Activated naive CD4-positive, alpha-beta T cell treated with anti-CD3 and anti-CD28 coated beads, Interleukin-2, amount 50 U/mL, for 24 hours (primary cell): ENCODE results near the gene ECI2.

Source experiments
- H3K27ac Mint-ChIP-seq: one replicate; pipeline ENCODE4 v1.8.0; 2021; ENCODE audit warnings: mild to moderate bottlenecking, mixed read lengths
- H3K27me3 Mint-ChIP-seq: one replicate; pipeline ENCODE4 v1.8.0; 2021; ENCODE audit warnings: mixed read lengths
- H3K36me3 Mint-ChIP-seq: one replicate; pipeline ENCODE4 v1.8.0; 2021; ENCODE audit warnings: mixed read lengths
- H3K4me1 Mint-ChIP-seq: one replicate; pipeline ENCODE4 v1.8.0; 2021; ENCODE audit warnings: mixed read lengths
- H3K4me3 Mint-ChIP-seq: one replicate; pipeline ENCODE4 v1.8.0; 2021; ENCODE audit warnings: mild to moderate bottlenecking, mixed read lengths
- H3K9me3 Mint-ChIP-seq: one replicate; pipeline ENCODE4 v1.8.0; 2021; ENCODE audit warnings: mixed read lengths

The ECI2 gene, protein sequence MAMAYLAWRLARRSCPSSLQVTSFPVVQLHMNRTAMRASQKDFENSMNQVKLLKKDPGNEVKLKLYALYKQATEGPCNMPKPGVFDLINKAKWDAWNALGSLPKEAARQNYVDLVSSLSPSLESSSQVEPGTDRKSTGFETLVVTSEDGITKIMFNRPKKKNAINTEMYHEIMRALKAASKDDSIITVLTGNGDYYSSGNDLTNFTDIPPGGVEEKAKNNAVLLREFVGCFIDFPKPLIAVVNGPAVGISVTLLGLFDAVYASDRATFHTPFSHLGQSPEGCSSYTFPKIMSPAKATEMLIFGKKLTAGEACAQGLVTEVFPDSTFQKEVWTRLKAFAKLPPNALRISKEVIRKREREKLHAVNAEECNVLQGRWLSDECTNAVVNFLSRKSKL

DNA sequence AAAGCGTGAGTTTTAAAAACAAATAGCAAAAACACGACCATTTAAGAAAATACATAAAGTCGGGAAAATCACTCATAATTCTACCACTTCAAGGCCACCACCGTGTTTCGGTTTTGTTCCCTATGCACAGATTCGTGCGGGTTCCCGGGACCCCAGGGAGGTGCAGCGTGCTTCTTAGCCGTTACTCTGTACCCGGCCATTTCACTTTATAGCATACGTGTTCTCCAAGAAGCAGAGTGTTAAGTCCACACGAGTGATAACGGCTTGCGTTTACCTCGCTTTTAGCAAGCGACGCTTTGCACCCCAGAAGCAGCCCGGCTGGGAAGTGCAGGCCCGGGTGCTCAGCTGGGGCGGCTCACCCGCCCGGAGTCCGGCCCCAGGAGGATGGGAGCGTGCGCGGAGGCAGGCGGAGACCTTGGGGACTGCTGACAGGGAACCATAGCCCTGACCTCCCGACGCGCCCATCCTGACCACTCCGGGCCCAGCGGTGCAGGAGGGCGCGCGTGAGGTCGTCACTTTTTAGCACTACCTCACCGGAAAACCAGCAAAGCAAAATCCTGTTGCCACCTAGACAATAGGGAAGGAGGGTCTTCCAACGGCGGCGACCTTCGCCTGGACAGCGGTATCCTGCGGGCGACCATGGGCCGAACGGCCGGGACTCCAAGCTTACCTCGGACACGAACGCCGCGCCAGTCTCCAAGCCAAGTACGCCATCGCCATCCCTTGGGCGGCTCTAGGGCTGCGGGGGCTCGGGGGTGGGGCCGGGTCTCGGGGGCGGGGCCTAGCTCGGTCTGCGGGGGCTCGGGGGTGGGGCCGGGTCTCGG lies at the start of gene ECI2:
Gene ECI2 (minus strand): TSS at position 735 of the 824 bp plus-strand sequence. CDS start 15 bp downstream, at position 720.
- Mint-ChIP-seq H3K27ac (peak within 1 kb of the TSS; percentile 90), H3K9me3 (no peaks in the 10 kb centered on the region), H3K36me3 (peaks cover 22% of the 10 kb centered on the region), H3K4me3 (peak within 1 kb of the TSS; percentile 85), H3K27me3 (no peaks in the 10 kb centered on the region), H3K4me1 (peaks cover 55% of the 10 kb centered on the region)

DNA sequence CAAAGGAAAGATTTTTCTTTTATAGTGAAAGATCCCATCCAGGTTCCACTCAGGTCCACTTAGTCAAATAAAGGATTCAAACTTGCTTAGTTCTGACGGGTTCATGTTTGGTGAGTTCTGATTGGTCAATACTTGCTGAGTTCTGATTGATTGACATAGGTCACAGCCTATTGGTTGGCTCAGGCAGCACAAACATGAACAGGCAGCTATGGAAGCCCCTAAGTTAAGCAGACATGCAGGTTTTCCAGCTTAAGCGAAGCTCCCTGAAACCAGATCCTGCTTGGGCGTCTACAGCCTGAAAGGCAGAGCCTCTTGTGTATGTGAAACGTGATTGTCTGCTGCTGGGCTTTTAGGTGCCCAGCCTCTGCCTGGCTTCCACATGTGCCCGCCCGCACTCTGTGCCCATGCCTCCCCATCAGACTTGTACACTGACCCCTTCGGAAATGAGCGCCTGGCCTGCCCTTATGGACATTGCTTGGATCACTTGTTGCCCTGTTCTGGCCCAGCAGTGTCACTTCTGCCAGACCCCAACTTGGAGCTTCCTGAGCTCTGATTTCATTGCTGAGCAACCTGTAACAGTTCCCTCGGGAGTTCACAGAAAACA lies 45.4 kb upstream of the ECI2 start:
- Mint-ChIP-seq H3K36me3 (no peaks in the 10 kb centered on the region), H3K27me3 (peaks cover 5% of the 10 kb centered on the region), H3K9me3 (no peaks in the 10 kb centered on the region), H3K4me3 (no peak overlapping the region), H3K4me1 (peaks cover 8% of the 10 kb centered on the region), H3K27ac (no peak overlapping the region)

DNA sequence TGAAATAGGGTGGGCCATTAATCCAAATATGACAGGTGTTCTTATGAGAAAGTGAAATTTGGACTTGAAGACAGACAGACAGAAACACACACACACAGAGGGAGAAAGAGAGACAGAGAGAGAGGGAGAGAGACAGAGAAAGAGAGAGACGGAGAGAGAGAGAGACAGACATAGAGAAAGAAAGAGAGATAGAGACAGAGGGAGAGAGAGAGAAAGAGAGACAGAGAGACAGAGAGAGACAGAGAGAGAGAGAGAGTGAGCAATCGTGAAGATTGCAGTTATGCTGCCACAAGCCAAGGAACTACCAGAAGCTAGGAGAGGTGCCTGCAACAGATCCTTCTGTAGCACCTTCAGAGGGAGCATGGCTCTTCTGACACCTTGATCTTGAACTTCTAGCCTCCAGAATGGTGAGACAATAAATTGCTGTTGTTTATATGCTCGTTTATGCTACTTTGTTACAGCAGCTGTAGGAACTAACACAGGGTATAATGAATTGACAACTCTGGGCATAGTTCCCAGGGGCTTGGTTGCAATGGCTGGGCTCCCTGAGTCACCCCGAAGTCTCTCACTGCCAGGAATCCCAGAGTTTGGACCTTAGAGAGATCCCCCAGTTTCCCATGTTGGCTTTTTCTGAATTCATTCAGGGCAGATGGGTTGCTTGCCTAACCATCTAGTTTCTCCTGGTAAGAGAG lies 44.7 kb upstream of the ECI2 start:
- H3K27ac Mint-ChIP-seq, result no peak overlapping the region

GRCh38 chr6:4178737-4179333 lies 43.5 kb upstream of the ECI2 start:
- Mint-ChIP-seq H3K4me3 (no peak overlapping the region), H3K4me1 (no peaks in the 10 kb centered on the region), H3K27ac (no peak overlapping the region), H3K36me3 (no peaks in the 10 kb centered on the region), H3K9me3 (no peaks in the 10 kb centered on the region), H3K27me3 (peaks cover 5% of the 10 kb centered on the region)

More for the DNA sequence above, 44.7 kb upstream of the ECI2 start:
- no peak overlapping the region for H3K4me3 Mint-ChIP-seq
- peaks cover 5% of the 10 kb centered on the region for H3K27me3 Mint-ChIP-seq
- peaks cover 1% of the 10 kb centered on the region for H3K4me1 Mint-ChIP-seq
- H3K9me3 Mint-ChIP-seq, result no peaks in the 10 kb centered on the region
- no peaks in the 10 kb centered on the region for H3K36me3 Mint-ChIP-seq

DNA sequence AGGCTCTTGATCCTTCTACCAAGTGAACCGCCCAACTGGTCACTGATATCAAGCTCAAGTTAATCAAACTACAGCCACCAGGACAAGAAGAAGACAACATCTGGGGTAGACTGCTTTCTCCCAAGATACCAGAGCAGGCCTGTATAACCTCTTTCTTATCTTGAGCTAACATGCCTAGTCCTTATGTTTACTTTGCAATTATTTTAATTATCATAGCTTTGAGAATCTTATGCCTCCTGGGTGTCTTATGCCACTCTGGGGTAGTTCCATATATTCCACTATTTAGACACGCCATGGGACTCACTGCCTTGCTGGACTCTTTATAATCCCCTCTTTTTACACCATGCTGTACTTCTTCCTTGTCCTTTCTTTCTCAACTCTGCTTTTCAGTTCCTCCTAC lies 41.5 kb upstream of the ECI2 start:
- H3K4me3 Mint-ChIP-seq, result no peak overlapping the region
- H3K36me3 Mint-ChIP-seq, result no peaks in the 10 kb centered on the region
- H3K27me3 Mint-ChIP-seq, result peaks cover 8% of the 10 kb centered on the region
- no peaks in the 10 kb centered on the region for H3K9me3 Mint-ChIP-seq
- H3K27ac Mint-ChIP-seq, result no peak overlapping the region
- H3K4me1 Mint-ChIP-seq, result no peaks in the 10 kb centered on the region

DNA sequence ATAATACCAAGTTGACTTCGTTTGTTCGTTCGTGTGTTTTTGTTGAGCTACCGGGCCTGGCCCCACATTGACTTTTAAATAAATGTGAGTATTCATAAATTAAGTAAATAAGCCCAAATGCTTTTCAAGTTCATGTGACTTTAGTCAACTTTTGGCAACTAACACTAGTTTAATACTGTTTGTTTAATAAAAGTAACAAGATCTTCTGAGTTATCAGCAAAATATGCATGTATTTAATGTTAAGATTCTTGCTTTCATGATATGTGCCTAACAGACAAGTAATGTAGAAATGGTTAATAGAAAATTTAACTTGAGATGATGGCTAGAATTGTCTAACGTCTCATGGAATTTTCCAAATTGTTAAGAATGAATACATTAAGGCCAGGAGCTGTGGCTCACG lies 38.7 kb upstream of the ECI2 start:
- Mint-ChIP-seq H3K4me3 (no peak overlapping the region), H3K27me3 (peaks cover 3% of the 10 kb centered on the region), H3K27ac (no peak overlapping the region), H3K4me1 (no peaks in the 10 kb centered on the region), H3K36me3 (no peaks in the 10 kb centered on the region), H3K9me3 (no peaks in the 10 kb centered on the region)

GRCh38 chr6:4172368-4172767 lies 37.0 kb upstream of the ECI2 start:
- Mint-ChIP-seq H3K9me3 (no peaks in the 10 kb centered on the region), H3K36me3 (no peaks in the 10 kb centered on the region), H3K4me1 (no peaks in the 10 kb centered on the region), H3K27ac (no peak overlapping the region), H3K4me3 (no peak overlapping the region), H3K27me3 (peaks cover 3% of the 10 kb centered on the region)

GRCh38 chr6:4170297-4170696 lies 34.9 kb upstream of the ECI2 start:
- Mint-ChIP-seq H3K4me1 (no peaks in the 10 kb centered on the region), H3K4me3 (no peak overlapping the region), H3K9me3 (no peaks in the 10 kb centered on the region), H3K27me3 (peaks cover 3% of the 10 kb centered on the region), H3K27ac (no peak overlapping the region), H3K36me3 (no peaks in the 10 kb centered on the region)

- Mint-ChIP-seq H3K4me1 (no peaks in the 10 kb centered on the region), H3K9me3 (no peaks in the 10 kb centered on the region), H3K36me3 (no peaks in the 10 kb centered on the region), H3K27ac (no peak overlapping the region), H3K27me3 (peaks cover 3% of the 10 kb centered on the region), H3K4me3 (no peak overlapping the region)
These were observed 33.8 kb upstream of the ECI2 start for GRCh38 chr6:4169028-4169789.

DNA sequence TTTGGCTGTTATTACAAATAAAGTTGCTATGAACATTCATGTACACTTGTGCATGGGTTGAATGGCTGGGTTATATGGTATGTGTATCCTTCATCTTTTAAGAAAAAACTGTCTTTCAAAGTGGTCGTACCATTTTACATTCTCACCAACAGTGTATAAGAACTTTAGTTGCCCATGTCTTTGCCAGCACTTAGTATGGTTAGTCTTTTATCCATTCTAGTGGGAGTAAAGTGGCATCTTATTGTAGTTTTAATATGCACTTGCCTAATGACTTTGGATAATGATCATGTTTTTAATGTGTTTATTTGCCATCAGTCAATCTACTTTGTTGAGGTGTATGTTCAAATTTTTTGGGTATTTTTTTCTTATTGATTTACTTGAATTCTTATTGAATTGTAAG lies 32.5 kb upstream of the ECI2 start:
- no peaks in the 10 kb centered on the region for H3K4me1 Mint-ChIP-seq
- peaks cover 3% of the 10 kb centered on the region for H3K27me3 Mint-ChIP-seq
- H3K27ac Mint-ChIP-seq, result no peak overlapping the region
- H3K9me3 Mint-ChIP-seq, result no peaks in the 10 kb centered on the region
- no peak overlapping the region for H3K4me3 Mint-ChIP-seq
- H3K36me3 Mint-ChIP-seq, result no peaks in the 10 kb centered on the region

DNA sequence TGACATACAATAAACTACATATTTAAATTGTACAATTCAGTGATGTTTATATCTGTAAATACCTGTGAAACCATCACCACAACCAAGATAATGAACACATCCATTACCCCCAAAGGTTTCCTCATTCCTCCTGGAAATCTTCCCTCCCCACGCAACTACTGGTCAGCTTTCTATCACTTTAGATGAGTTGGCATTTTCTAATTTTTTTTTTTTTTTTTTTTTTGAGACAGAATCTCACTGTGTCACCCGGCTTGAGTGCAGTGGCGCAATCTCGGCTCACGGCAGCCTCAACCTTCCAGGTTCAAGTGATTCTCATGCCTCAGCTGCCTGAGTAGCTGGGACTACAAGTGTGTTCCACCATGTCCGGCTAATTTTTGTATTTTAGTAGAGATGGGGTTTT lies 31.7 kb upstream of the ECI2 start:
- no peaks in the 10 kb centered on the region for H3K9me3 Mint-ChIP-seq
- H3K4me1 Mint-ChIP-seq, result no peaks in the 10 kb centered on the region
- no peaks in the 10 kb centered on the region for H3K36me3 Mint-ChIP-seq
- no peaks in the 10 kb centered on the region for H3K27me3 Mint-ChIP-seq
- no peak overlapping the region for H3K27ac Mint-ChIP-seq
- H3K4me3 Mint-ChIP-seq, result no peak overlapping the region

- Mint-ChIP-seq H3K27ac (no peak overlapping the region), H3K4me1 (no peaks in the 10 kb centered on the region), H3K27me3 (peaks cover 1% of the 10 kb centered on the region), H3K9me3 (no peaks in the 10 kb centered on the region), H3K36me3 (no peaks in the 10 kb centered on the region), H3K4me3 (no peak overlapping the region)
These were observed 29.1 kb upstream of the ECI2 start for GRCh38 chr6:4164456-4164855.

DNA sequence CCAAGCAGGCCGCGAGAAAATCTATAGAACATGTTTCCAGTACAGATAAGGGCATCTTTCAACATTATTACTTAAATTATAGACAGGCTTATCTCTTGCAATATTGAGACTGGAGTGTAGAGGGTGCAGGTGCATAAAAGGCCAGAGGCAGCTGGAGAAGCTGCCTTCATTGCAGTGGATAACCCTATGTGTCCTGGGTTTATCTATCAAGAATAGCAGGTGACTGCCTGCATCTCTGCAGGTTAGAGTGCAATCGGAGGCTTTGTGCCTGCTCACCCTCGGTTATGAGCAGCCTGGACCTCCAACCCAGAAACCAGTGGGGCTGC lies 28.7 kb upstream of the ECI2 start:
- Mint-ChIP-seq H3K36me3 (no peaks in the 10 kb centered on the region), H3K27me3 (peaks cover 1% of the 10 kb centered on the region), H3K27ac (no peak overlapping the region), H3K4me3 (no peak overlapping the region), H3K4me1 (no peaks in the 10 kb centered on the region), H3K9me3 (no peaks in the 10 kb centered on the region)

- H3K9me3 Mint-ChIP-seq, result no peaks in the 10 kb centered on the region
- no peaks in the 10 kb centered on the region for H3K4me1 Mint-ChIP-seq
- no peaks in the 10 kb centered on the region for H3K36me3 Mint-ChIP-seq
- H3K27me3 Mint-ChIP-seq, result peaks cover 1% of the 10 kb centered on the region
- no peak overlapping the region for H3K27ac Mint-ChIP-seq
- no peak overlapping the region for H3K4me3 Mint-ChIP-seq
These were observed 28.2 kb upstream of the ECI2 start for GRCh38 chr6:4163408-4164116.
